ENCODE results near the gene NDUFV3.

GRCh38 chr21:42848932-42849758 is 44.0 kb upstream of the NDUFV3 start:
- no peak for TF ChIP-seq CTCF (conservative IDR thresholded peaks at IDR 0.05)
- no peak for TF ChIP-seq ZFX (IDR thresholded peaks at IDR 0.05)

Data from C4-2B (cell line).